SH-SY5Y (cell line): ENCODE measurements around the gene PPM1M.

ENCODE experiments used
- GATA2 ChIP-seq: IDR thresholded peaks from 2 replicates; pipeline ENCODE4 v1.6.1; 2011; ENCODE audit warnings: mild to moderate bottlenecking, low read depth, low read length
- GATA3 ChIP-seq: IDR thresholded peaks from 2 replicates; pipeline ENCODE4 v1.6.1; 2011; ENCODE audit warnings: low read depth, mild to moderate bottlenecking, low read length, moderate library complexity

DNA sequence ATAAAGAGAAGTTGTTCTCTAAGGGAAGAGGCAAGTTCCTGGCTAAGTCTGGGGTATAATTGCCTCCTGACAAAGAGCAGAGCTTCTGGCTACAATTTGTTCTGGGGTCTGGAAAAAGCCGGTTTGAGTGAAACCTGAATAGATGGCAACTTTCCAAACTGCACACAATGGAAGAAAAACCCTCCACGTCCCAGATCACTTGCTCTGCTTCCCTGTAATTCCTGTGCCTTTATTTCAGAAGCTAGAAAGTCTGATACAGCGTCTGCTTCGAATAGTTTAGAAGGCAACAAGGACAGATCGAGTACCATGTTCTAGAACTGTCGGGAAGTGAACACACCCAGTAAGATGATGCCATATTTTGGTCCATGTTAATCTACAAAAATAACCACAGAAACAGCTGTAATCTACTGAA, 34.5 kb downstream of the PPM1M start:
- no peak for TF ChIP-seq GATA2
- no peak for TF ChIP-seq GATA3
